ENCODE results near the gene DBX2. TPM values are rescaled to one million over a fixed set of nuclear protein-coding genes. Genes with fewer than 3 reads are reported as not detected.

Gene DBX2
- total and polyA plus RNA-seq, 2 donors (not counting 3 experiments of a cell fraction or from before 2014, with no cell fraction given) = not detected

- Histone ChIP-seq H3K27me3 (ENCODE audit: control insufficient read depth in 2 of 2, insufficient read depth in 2 of 2, low read length in 2 of 2) (peaks cover 0 to 8% of the 10 kb centered on the region in 2 experiments), H3K4me1 (ENCODE audit: control insufficient read depth, extremely low read depth, insufficient read depth, low read length) (no peaks in the 10 kb centered on the region), H3K4me3 (replicated peaks in 1 of 3; ENCODE audit: insufficient read depth in 1 of 3, low read depth in 1 of 3, low read length in 3 of 3) (no peak overlapping the region), H4K20me1 (replicated peaks; ENCODE audit: control insufficient read depth, extremely low read depth, insufficient read depth, low read length) (no peaks in the 10 kb centered on the region), H3K36me3 (ENCODE audit: control insufficient read depth in 2 of 2, extremely low read depth in 1 of 2, insufficient read depth in 2 of 2, low read length in 2 of 2) (no peaks in the 10 kb centered on the region), H3K27ac (ENCODE audit: insufficient read depth, low read depth, low read length) (no peak overlapping the region), H3K9me1 (replicated peaks; ENCODE audit: control insufficient read depth, extremely low read depth, insufficient read depth, low read length) (peaks cover 2% of the 10 kb centered on the region), H3K9me3 (replicated peaks; ENCODE audit: control insufficient read depth, insufficient read depth, low read length) (no peaks in the 10 kb centered on the region), H2AFZ (ENCODE audit: low read depth, low read length) (no peak overlapping the region), H3K9ac (replicated peaks; ENCODE audit: extremely low read depth, insufficient read depth, low read length) (no peak overlapping the region), H3K4me2 (ENCODE audit: insufficient read depth, low read length) (no peak overlapping the region), H3K79me2 (ENCODE audit: control insufficient read depth, insufficient read depth, low read length) (no peaks in the 10 kb centered on the region)
- intact Hi-C loops (cut with micrococcal nuclease) = no loop called here
- DNase-seq (ENCODE audit: low read depth, low spot score) (no peak), FAIRE-seq (no peak)
- ChIA-PET CTCF (no interaction called here), POLR2A (no interaction called here)
- dilution Hi-C loops (cut with MboI; ENCODE audit: extremely low pct_ligation_motif_present, low sequenced_read_pairs) = no loop called here
- TF ChIP-seq POLR2AphosphoS5 (IDR thresholded peaks at IDR 0.05; ENCODE audit: insufficient read depth, low read depth, low read length) (no peak), EZH2 (IDR thresholded peaks at IDR 0.05; ENCODE audit: borderline replicate concordance, low read depth, low read length, severe bottlenecking) (no peak), GATA2 (IDR thresholded peaks at IDR 0.05; ENCODE audit: insufficient read depth, insufficient read length, low read depth, low read length) (no peak), JUN (IDR thresholded peaks at IDR 0.05; ENCODE audit: borderline replicate concordance, insufficient read depth, insufficient read length, low read depth) (no peak), MYC (IDR thresholded peaks at IDR 0.05; ENCODE audit: low read depth, low read length) (no peak), CTCF (IDR thresholded peaks at IDR 0.05; ENCODE audit: extremely low read depth in 1 of 2, insufficient read depth in 1 of 2, low read depth in 1 of 2, low read length in 2 of 2) (no peak), FOS (IDR thresholded peaks at IDR 0.05; ENCODE audit: borderline replicate concordance, insufficient read depth, low read length) (no peak), MAX (IDR thresholded peaks at IDR 0.05; ENCODE audit: insufficient read depth, insufficient read length) (no peak), POLR2A (IDR thresholded peaks at IDR 0.05; ENCODE audit: low read depth, low read length) (no peak)
- no TSS peak for BruUV-seq (replicated peaks)
These were observed 25.6 kb upstream of the DBX2 start for GRCh38 chr12:45076417-45077026.

All from endothelial cell of umbilical vein (primary cell).